HTR-8/SVneo (cell line): Measurements from ENCODE around the gene CREB1.
"Not testable (repeated sequence)": the region's sequence is repeated elsewhere in the genome, so short reads cannot be mapped to it uniquely, and the experiment has no call there.

Experiments
- DNase-seq: peaks from one replicate; pipeline ENCODE4 v3.0.0; 2011; ENCODE audit warnings: low spot score, mixed read lengths; ENCODE audit not compliant: insufficient read length
- FAIRE-seq: peaks from 2 replicates; lab custom pipeline; 2011; peaks lifted over from hg19 to GRCh38; lab: Jason Lieb, UNC

CREB1 gene

GRCh38 chr2:207640661-207641060 is 110.9 kb downstream of the CREB1 start:
- FAIRE-seq, result no peak
- no peak for DNase-seq

GRCh38 chr2:207643892-207644291 is 114.1 kb downstream of the CREB1 start:
- no peak for DNase-seq
- FAIRE-seq, result no peak

- DNase-seq, FAIRE-seq: not testable (repeated sequence)
These were observed 116.8 kb downstream of the CREB1 start for GRCh38 chr2:207646582-207646981.
